ENCODE data around the gene DLGAP4.

- no peak for TF ChIP-seq CTCF (conservative IDR thresholded peaks at IDR 0.05 in 1 of 2, IDR thresholded peaks at IDR 0.05 in 1 of 2; ENCODE audit: extremely low read depth in 1 of 2, insufficient read depth in 1 of 2, low read depth in 1 of 2, low read length in 2 of 2)
- TF ChIP-seq EZH2 (IDR thresholded peaks at IDR 0.05; ENCODE audit: borderline replicate concordance, low read length), result no peak
These were observed 244.0 kb downstream of the DLGAP4 start for GRCh38 chr20:36549942-36550789.
